ENCODE data around the gene ARRB1.
"Not testable (repeated sequence)": the region's sequence is repeated elsewhere in the genome, so short reads cannot be mapped to it uniquely, and the experiment has no call there.

The ARRB1 gene

GRCh38 chr11:75371949-75372876 is 20.8 kb upstream of the ARRB1 start:
- no peak for DNase-seq

- no peak for DNase-seq
These were observed 18.2 kb upstream of the ARRB1 start for GRCh38 chr11:75369560-75370255.

DNA sequence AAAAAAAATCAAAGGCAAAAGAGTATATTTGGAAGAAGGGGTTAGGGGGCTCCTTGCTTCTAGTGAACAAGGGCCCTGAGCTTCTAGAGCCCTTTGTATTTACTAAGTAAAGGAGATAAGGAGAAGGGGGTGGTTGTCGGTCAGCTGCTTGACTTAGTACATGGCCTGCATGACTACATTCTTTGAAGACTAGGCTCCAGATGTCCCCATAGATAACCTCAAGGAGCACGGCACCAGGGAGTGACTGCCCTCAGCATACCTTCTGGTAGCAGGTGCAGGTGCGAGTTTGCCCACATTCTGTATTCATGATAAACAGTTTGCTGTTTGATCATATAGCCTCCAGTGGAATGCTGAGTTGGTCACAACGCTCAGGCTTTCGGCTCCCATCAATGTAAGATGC is 15.4 kb upstream of the ARRB1 start:
- DNase-seq = not testable (repeated sequence)

DNA sequence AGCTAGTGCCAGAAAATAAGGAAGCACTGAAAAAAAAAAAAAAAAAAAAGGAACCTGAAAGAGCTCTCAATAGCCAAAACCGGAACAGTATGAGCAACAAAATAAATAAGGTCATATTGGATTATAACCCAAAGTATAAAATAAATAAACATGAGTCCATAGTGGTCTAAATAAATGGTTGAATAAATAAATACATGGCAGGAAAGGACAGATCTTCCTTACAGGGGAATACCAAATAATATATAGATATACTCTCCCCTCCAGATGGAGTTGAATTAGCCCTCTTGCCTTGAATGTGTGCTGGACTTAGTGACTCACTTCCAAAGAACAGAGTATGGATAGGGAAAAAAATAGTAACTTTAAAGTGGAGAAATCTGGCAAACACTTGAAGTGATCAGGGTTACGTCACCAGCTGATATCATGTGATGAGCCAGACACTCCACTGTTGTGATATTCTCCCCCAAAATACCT is 14.3 kb upstream of the ARRB1 start:
- no peak for DNase-seq

DNA sequence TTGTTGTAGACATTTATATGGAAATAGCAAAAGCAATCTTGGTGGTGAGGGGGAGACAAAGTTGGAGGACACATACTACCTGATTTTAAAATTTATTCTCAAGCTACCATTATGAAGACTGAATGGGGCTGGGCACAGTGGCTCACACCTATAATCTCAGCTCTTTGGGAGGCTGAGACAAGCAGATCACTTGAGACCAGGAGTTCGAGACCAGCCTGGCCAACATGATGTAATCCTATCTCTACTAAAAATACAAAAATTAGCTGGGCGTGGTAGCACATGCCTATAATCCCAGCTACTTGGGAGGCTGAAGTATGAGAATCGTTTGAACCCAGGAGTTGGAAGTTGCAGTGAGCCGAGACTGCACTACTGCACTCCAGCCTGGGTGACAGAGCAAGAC is 10.8 kb upstream of the ARRB1 start:
- not testable (repeated sequence) for DNase-seq

GRCh38 chr11:75356613-75357012 is 5.2 kb upstream of the ARRB1 start:
- DNase-seq = peak; percentile 60

- peak; percentile 45 for DNase-seq
These were observed 3.6 kb upstream of the ARRB1 start for GRCh38 chr11:75355051-75355450.

GRCh38 chr11:75352588-75353206 is 1.2 kb upstream of the ARRB1 start:
- no peak for DNase-seq

DNA sequence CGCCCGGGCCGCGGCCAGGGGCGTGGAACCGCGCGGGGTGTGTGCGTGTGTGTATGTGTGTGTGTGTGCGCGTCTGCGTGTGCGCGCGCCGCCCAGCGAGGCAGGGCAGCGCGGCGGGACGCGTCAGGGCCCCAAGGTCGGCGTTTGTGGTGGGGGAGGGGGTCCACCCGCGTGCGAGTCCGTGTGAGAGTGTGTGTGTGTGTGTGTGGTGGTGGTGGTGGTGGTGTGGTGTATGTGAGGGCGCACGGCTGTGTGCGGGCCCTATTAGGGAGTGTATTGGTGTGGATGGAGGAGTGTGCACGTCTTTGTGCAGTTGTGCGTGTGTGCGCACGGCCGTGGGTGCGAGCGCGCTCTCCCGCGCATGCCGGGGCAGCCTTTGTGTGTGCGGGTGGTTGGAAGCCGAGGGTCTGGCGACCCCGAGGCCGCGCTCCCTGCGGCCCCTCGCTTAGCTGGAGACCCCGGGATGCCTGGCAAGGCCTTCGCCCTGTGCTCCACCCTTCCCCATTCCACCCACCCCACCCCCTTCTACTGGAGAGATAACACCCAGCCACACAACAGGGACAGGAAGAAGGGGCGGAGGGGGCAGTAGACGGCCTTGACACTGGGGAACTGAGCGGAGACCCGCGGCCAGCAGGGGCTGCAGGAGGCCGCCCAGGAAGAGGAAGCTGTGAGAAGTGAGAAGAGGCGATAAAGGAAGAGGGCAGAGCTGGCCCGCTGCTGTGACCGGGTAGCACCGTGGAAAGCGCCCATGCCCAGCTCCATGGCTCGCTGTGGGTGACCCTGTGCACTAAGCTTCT is 528 bp upstream of the ARRB1 start:
- peak; percentile 93 for DNase-seq

GRCh38 chr11:75350743-75351540 is 519 bp downstream of the ARRB1 start:
- DNase-seq = peak; percentile 79

GRCh38 chr11:75350122-75350742 is 1.2 kb downstream of the ARRB1 start:
- no peak for DNase-seq

DNA sequence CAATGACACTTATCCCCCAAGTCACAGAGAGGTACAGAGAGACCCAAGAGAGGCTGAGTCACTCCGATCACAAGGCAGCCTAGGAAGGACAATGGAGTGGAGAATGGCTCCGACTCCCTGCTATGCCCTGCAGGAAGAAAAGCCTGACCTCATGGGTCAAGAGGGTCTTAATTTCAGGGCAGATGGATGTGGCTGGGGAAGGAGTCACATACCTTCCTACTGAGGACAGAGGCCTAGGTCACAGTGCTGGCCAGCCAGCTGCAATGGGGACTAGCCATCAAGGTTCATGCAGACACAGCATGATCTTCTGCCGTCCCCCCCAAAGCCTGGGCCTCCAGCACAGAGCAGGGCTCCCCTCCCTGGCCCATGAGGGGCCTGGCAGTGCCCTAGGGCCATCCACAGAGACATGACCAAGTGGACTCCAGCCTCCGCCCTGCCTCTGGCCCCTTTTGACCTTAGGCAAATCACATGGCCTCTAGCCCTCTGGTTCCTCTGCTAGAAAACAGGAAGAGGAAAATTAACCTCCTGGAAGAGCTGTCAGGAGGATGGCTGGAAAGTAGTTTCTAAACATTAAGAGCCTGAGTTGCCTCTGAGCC is 1.8 kb downstream of the ARRB1 start:
- DNase-seq = peak; percentile 86

DNA sequence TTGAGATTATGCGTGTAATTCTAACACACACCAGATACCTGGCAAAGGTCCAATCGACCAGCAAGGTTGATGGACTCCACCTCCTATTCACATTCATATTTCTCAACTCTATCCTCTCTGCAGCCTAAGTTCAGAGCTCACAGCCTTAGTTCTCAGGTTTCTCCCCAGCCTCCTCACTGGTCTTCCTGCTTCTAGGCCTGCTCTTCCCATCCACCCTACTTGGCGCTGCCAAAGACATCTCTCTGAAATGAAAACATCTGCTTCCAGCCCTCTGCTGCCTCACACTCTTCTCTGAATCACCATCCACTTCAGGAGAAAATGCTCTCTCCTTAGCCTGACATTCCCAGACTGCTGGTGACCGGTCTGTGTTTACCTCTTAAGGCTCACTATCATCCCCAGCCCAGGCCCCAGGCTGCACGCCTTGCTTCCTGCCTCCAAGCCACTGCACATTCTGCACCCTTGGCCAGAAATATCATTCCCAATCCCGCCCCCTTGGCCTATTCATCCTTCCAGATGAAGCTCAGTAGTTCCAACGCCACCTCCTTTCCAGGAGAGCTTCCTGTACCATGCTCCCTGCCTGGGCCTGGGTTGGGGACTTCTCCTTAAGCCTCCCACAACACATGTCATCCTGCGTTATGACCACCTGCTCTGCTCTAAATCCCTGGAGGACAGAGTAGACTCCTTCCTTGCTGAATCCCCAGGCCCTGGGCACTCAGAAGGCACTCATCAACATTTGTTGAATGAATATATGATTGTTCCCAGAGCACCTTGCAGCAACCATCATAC is 3.5 kb downstream of the ARRB1 start:
- peak; percentile 87 for DNase-seq

DNA sequence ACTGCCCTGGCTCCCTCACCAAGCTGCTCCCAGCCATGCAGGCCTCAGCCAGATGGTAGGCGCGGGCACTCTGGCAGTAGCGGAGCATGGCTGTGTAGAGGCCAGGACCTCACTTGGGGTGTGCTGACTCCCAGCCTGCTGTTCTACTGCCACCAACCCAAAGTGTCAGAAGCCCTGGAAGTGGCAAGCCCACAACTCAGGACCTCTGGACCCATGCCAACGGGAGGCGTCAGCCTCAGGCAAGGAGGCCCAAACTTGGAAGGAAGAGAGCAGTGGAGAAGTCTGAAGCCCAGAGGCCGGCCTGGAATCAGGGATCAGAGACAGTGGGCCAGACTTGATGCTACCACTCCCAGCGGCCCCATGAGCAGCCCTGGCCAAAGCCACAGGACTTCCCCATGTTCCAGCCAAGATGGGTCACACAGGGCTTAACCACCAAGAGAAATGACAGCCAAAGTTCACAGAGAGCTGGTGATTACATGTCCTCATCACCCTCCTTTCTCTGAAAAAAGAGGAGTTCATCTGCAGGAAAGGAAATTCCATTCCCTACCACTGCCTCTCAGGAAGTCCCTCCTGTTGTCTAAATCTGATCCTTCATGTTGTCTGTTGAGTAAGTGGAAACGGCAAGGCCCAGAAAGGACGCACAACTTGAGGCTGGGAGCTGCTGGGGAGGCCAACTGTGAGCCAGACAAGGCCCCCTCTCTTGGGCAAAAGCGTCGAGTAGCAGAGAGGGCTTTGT is 4.4 kb downstream of the ARRB1 start:
- DNase-seq = no peak

DNA sequence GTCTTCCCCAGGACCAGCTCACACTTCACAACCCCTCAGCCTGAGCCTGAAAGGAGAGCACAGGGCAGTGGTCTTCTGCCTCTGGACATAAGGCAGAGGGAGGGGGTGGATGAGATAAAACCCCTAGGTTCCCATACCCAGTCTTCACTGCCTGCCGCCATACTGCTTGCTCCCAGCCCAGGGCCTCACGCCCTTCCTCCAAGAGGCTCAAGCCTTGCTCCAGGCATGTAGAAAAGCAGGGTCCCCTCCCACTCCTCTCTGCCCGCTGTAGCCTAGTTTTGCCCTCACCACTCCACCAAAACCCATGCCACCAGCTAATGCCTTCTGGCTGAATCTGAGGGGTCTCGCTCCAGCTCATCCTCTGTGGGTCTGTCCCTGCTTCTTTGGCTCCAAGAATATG is 5.2 kb downstream of the ARRB1 start:
- DNase-seq = peak; percentile 44

GRCh38 chr11:75345455-75346160 is 5.9 kb downstream of the ARRB1 start:
- DNase-seq = no peak

DNA sequence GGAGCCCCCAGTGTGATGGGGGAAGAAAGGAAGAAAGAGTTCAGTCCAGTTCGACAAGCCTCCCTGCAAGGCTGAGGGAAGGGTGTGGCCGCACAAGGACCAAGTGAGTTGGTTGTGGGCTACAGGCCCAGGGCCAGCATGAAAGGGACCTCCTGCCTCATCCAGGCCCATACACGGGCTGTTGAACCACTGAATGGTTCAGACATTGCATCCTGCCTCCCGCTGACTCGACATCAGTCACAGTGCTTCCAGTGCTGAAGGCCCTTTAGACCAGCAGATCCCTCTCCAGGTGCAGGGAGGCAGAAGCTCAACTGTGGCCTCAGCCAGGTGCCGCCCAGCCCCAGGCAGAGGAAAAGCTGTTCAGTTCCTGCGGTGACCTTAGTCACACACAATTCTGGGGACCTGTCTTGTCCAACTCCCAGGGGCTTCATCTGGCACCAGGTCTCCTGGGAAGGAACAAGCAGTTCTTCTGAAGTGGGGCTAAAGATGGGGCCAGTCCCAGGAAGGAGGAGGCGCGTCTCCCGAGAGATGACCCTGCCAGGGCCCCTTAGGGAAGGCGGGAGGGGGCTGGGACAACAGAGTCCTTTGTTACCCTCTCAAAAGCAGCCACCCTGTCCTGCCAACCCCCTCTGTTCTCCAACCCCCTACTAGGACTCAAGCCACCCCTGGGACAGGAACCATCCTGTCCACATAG is 6.6 kb downstream of the ARRB1 start:
- DNase-seq = peak; percentile 68

DNA sequence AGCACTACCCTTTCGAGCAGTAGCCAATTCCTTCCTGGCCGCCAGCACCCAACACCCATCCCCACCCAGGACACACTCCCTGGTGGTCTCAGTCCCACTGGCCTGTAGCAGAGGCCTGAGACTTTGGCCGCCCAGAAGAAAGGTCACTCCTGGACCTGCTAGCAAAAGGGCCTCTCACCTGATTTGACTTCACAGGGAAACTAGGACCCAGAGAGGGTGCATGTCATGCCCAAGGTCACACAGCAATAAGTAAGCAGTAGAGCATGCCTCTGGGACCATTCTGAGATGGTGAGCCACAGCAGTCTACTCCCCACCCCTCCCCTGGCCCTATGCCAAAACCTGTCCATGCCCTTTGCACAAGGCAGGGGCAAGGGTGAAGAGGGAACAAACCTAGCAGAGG is 7.3 kb downstream of the ARRB1 start:
- DNase-seq = peak; percentile 46
